Ovary (tissue), 9 donors: Measurements from ENCODE around the gene CYYR1. TPM values are rescaled to one million over a fixed set of nuclear protein-coding genes. Genes with fewer than 3 reads are reported as not detected.

Experiments
- DNase-seq, 5 donors: peaks; one replicate each; pipeline ENCODE4 v3.0.0-alpha.2; 2019 to 2020
- H3K27ac ChIP-seq, 2 donors: fragments of 200-600 bp; one replicate each; pipeline versions ENCODE4 v1.5.1 to v1.8.0; 2019 to 2022
- H3K27me3 ChIP-seq: fragments of 200-600 bp; one replicate; pipeline ENCODE4 v1.8.0; 2022
- H3K36me3 ChIP-seq: fragments of 200-600 bp; sonication (generic); one replicate; pipeline ENCODE4 v1.5.1; 2019
- H3K4me1 ChIP-seq: one replicate; pipeline ENCODE4 v1.8.1; 2013; ENCODE audit warnings: mild to moderate bottlenecking, moderate library complexity; ENCODE audit not compliant: insufficient read depth
- H3K4me3 ChIP-seq: fragments of 200-600 bp; sonication (generic); one replicate; pipeline ENCODE4 v1.5.1; 2017
- H3K9me3 ChIP-seq, 2 donors: fragments of 200-600 bp in 1 of 2; sonication (generic) in 1 of 2; one replicate each; pipeline versions ENCODE4 v1.5.1 to v1.8.1; 2013 to 2019; ENCODE audit warnings: mild to moderate bottlenecking in 1 of 2, moderate library complexity in 1 of 2
- EP300 ChIP-seq: sonication (generic); formaldehyde crosslinking; IDR thresholded peaks from one replicate; pipeline ENCODE4 v1.6.1; 2017; ENCODE audit warnings: antibody characterized with exemption
- POLR2A ChIP-seq: fragments of 450-650 bp; IDR thresholded peaks from one replicate; pipeline ENCODE4 v1.6.1; 2017; ENCODE audit warnings: antibody characterized with exemption, mild to moderate bottlenecking, moderate library complexity
- WGBS, 3 donors: extraction: QIAGEN DNeasy Blood & Tissue Kit in 1 of 3; methylation state at CpG; one replicate each; pipeline versions ENCODE4 v1.1.5 to v1.1.7; 2013 to 2017; 5-methylcytosine and 5-hydroxymethylcytosine counted together
- intact Hi-C, 4 donors: fragments of 100-400 bp; cut with DNase I; formaldehyde crosslinking; loops; one replicate each; pipeline versions ENCODE4 v1.11.0 to v1.15.1; 2022 to 2023
- polyA plus RNA-seq, 2 donors: library from polyadenylated mRNA; stranded (reverse); fragments of 200-250 nt in 1 of 2; fragments of 350-450 nt in 1 of 2; fragmentation: Illumina TruSeq in 1 of 2; extraction: RNeasy Lipid Tissue Mini Kit (QIAGEN cat#74804) in 1 of 2; gene quantifications; one replicate each; pipeline ENCODE4 v1.2.3, GENCODE V29; 2013 to 2014
- total RNA-seq, 7 donors: library from RNA; depleted of rRNA in 2 of 7; stranded (reverse); fragments of >200 nt in 2 of 7; fragmentation: NEBNext Ultra II Directional in 3 of 7; extraction: Animal tissue kit (Norgen Biotek cat#: 25700) in 3 of 7; gene quantifications; one replicate each; pipeline versions ENCODE4 v1.1.0 to v1.2.4, GENCODE V29; 2016 to 2023
- TF ChIP-seq, protein P1 (sequence below), 3 donors: fragments of 450-650 bp in 2 of 3; fragments of 200-600 bp in 1 of 3; IDR thresholded peaks; one replicate each; pipeline versions ENCODE4 v1.5.1 to v1.8.0; 2016 to 2022; ENCODE audit warnings: antibody characterized with exemption in 3 of 3, mild to moderate bottlenecking in 1 of 3
- donor health status: DM: no; HTN: no; CAD: no; lungs with moderate emphysema.
- donor health status: DM: no; HTN: no; CAD: no.
- donor health status: Bipolar disorder and iron deficiency.
- donor health status: DM: yes; HTN: yes; CAD: no.
- donor health status: DM: no; HTN: no; CAD: no.
- donor health status: DM: yes; HTN: yes; CAD: no.

CYYR1 gene
- total and polyA plus RNA-seq, 9 donors, result 2.4 to 23.4 (median 8.3) TPM

DNA sequence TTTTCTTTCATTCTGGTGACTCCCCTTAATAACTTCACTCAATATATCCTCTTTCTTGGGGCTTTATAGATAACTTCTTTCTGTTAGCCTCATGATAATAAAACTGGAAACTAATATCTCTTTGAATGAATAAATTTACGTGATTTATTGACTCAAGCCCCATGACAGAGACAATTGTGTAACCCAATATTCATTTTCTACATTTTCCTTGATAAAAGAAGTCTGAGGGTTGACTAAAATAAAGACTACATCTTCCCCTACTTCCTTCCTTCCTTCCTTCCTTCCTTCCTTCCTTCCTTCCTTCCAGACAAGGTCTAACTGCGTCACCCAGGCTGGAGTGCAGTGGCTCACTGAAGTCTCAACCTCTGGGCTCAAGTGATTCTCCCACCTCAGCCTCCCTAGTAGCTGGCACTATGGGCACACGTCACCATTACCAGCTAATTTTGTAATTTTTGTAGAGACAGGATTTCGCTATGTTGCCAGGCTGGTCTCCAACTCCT, 85.1 kb downstream of the CYYR1 start:
- DNase-seq, result no peak
- Histone ChIP-seq H3K4me1 (no peaks in the 10 kb centered on the region), H3K27me3 (no peaks in the 10 kb centered on the region), H3K36me3 (no peaks in the 10 kb centered on the region), H3K27ac (no peak overlapping the region), H3K9me3 (no peaks in the 10 kb centered on the region), H3K4me3 (no peak overlapping the region)
- TF ChIP-seq EP300, result no peak
- TF ChIP-seq, protein P1, sequence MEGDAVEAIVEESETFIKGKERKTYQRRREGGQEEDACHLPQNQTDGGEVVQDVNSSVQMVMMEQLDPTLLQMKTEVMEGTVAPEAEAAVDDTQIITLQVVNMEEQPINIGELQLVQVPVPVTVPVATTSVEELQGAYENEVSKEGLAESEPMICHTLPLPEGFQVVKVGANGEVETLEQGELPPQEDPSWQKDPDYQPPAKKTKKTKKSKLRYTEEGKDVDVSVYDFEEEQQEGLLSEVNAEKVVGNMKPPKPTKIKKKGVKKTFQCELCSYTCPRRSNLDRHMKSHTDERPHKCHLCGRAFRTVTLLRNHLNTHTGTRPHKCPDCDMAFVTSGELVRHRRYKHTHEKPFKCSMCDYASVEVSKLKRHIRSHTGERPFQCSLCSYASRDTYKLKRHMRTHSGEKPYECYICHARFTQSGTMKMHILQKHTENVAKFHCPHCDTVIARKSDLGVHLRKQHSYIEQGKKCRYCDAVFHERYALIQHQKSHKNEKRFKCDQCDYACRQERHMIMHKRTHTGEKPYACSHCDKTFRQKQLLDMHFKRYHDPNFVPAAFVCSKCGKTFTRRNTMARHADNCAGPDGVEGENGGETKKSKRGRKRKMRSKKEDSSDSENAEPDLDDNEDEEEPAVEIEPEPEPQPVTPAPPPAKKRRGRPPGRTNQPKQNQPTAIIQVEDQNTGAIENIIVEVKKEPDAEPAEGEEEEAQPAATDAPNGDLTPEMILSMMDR (IDR thresholded peaks at IDR 0.05), result no peak
- TF ChIP-seq POLR2A, result no peak
- intact Hi-C loops, result no loop called here
- 85 to 90% (median 89%) methylated on average over 4 of the region's 4 CpGs for WGBS, 3 donors

DNA sequence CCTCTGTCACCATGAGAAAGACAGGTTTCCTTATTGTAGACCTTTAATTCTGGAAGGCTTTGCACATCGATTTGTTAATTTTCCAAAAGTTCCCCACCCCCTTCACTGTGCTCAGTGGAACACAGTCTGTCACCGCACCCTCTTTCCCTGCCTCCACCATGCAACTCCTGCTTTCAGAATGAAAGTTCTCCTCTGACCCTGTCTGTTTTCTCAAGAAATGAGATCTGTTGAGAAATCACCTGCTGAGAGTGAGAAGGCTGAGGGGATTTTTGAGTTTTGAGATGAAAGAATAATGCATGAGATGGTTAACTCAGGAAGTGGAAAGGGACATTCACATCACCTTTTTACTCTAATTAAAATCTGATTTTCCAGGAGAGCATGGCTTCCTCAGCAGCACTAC, 99.6 kb downstream of the CYYR1 start:
- Histone ChIP-seq H3K36me3 (no peaks in the 10 kb centered on the region), H3K27ac (no peak overlapping the region), H3K9me3 (no peaks in the 10 kb centered on the region), H3K4me3 (no peak overlapping the region), H3K4me1 (no peaks in the 10 kb centered on the region), H3K27me3 (no peaks in the 10 kb centered on the region)
- no peak for DNase-seq
- TF ChIP-seq POLR2A (no peak), EP300 (no peak)
- TF ChIP-seq, protein P1 (IDR thresholded peaks at IDR 0.05), result no peak
- intact Hi-C loops, result no loop called here
- WGBS, 3 donors, result 87 to 99% (median 93%) methylated on average over 2 of the region's 2 CpGs

DNA sequence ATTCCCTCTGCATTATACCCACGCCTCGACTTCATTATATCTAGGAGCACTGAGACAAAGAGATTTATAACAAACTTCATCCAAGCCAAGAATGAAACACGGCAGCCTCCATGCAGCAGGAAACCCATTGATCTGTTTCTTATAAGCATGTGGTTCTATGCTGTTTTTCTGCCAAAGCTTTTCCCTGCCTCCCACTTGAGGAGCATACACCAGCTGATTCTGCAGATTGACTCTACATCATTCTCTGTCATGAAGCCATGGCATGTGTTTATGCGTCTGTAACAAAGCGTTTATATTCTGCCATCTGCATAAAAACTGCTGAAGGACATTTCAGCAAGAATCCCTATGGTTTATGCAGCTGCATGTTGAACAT, 102.0 kb downstream of the CYYR1 start:
- no peak overlapping the region for H3K27ac ChIP-seq
- WGBS, 3 donors, result 69 to 76% (median 75%) methylated on average over 5 of the region's 5 CpGs

DNA sequence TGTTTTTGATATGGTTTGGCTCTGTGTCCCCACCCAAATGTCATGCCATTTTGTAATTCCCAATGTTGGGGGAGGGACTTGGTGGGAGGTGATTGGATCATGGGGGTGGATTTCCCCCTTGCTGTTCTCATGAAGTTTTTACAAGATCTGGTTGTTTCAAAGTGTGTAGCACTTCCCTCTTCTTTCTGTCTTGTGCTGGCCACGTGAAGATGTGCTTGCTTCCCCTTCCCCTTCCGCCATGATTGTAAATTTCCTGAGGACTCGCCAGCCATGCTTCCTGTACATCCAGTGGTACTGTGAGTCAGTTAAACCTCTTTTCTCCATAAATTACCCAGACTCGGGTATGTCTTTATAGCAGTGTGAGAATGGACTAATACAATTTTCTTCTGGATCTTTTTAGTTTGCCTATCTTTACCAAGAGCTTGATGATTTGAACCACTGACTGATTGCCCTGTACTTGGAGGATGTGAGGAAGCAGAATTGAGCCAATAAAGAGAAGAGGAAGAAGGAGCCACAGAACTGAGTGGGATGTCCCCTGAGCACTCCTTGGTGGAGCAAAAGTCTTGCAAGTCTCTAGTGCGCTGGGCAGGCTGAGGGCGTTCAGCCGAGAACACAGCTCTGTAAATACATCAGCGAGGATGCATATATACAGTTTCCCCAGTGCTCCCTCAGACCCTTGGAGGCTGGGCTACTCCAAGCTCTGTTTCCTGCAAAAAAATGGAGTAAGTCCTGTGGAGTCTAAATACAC, 102.6 kb downstream of the CYYR1 start:
- DNase-seq, result no peak
- TF ChIP-seq, protein P1 (IDR thresholded peaks at IDR 0.05), result no peak
- TF ChIP-seq POLR2A, result no peak
- no peak for TF ChIP-seq EP300
- 89 to 91% (median 90%) methylated on average over 8 of the region's 8 CpGs for WGBS, 3 donors

More for the DNA sequence above, 102.0 kb downstream of the CYYR1 start:
- intact Hi-C loops, result no loop called here
- Histone ChIP-seq H3K4me3 (no peak overlapping the region), H3K9me3 (no peaks in the 10 kb centered on the region), H3K36me3 (no peaks in the 10 kb centered on the region), H3K27me3 (no peaks in the 10 kb centered on the region), H3K4me1 (no peaks in the 10 kb centered on the region)
- TF ChIP-seq, protein P1 (IDR thresholded peaks at IDR 0.05), result no peak
- TF ChIP-seq EP300, result no peak
- TF ChIP-seq POLR2A, result no peak
- no peak for DNase-seq

More for the DNA sequence above, 102.6 kb downstream of the CYYR1 start:
- H3K27ac ChIP-seq, result no peak overlapping the region
- no peaks in the 10 kb centered on the region for H3K9me3 ChIP-seq
- no peaks in the 10 kb centered on the region for H3K27me3 ChIP-seq
- H3K4me1 ChIP-seq, result no peaks in the 10 kb centered on the region
- H3K36me3 ChIP-seq, result no peaks in the 10 kb centered on the region
- intact Hi-C loops, result no loop called here
- H3K4me3 ChIP-seq, result no peak overlapping the region
